SK-N-SH (cell line): Measurements from ENCODE around the gene FRA10AC1. TPM values are rescaled to one million over a fixed set of nuclear protein-coding genes. Genes with fewer than 3 reads are reported as not detected.

Experiments used
- CTCF ChIA-PET: fragments of 300-600, 350-600 bp; formaldehyde crosslinking; extraction: SDS; loops from one replicate; lab custom pipeline; 2021; lab: Yijun Ruan, JAX
- POLR2A ChIA-PET: fragments of 350-600 bp; sonication (Branson Sonifier 250); formaldehyde crosslinking; extraction: SDS; loops from one replicate; lab custom pipeline; 2020; ENCODE audit warnings: antibody characterized with exemption, inconsistent platforms; lab: Yijun Ruan, JAX
- DNase-seq: peaks from one replicate; pipeline ENCODE4 v3.0.0; 2012
- H2AFZ ChIP-seq: fragments of 200-600 bp; sonication (generic); 2 replicates; pipeline ENCODE4 v1.8.1; 2016; ENCODE audit warnings: antibody characterized with exemption, mild to moderate bottlenecking, low read depth
- H3F3A ChIP-seq: fragments of 200-600 bp; sonication (generic); replicated peaks from 2 replicates; pipeline ENCODE3; 2016; ENCODE audit warnings: antibody characterized with exemption, mild to moderate bottlenecking; ENCODE audit not compliant: insufficient read depth
- H3K27ac ChIP-seq, 2 experiments: fragments of 200-500 bp in 1 of 2; fragments of 200-600 bp in 1 of 2; sonication (Bioruptor generic) in 1 of 2; sonication (generic), shearing (Covaris generic) in 1 of 2; 2 replicates each; pipeline versions ENCODE4 v1.5.1 to v1.6.1; 2014 to 2016; ENCODE audit warnings: low read depth in 2 of 2, inconsistent platforms in 1 of 2, low read length in 1 of 2, mild to moderate bottlenecking in 1 of 2, mixed read lengths in 1 of 2
- H3K27me3 ChIP-seq: fragments of 200-600 bp; sonication (generic), shearing (Covaris generic); 2 replicates; pipeline ENCODE4 v1.6.1; 2016; ENCODE audit warnings: mixed run types; ENCODE audit not compliant: insufficient read depth
- H3K36me3 ChIP-seq, 2 experiments: fragments of 200-500 bp in 1 of 2; fragments of 200-600 bp in 1 of 2; sonication (Bioruptor generic) in 1 of 2; sonication (generic) in 1 of 2; replicated peaks in 1 of 2; 2 replicates each; pipeline versions ENCODE3 to v1.5.1; 2014 to 2016; ENCODE audit warnings: low read length in 1 of 2, mild to moderate bottlenecking in 1 of 2; ENCODE audit not compliant: insufficient read depth in 2 of 2, control insufficient read depth in 1 of 2
- H3K4me1 ChIP-seq, 2 experiments: fragments of 200-500 bp in 1 of 2; fragments of 200-600 bp in 1 of 2; sonication (Bioruptor generic) in 1 of 2; sonication (generic), shearing (Covaris generic) in 1 of 2; 2 replicates each; pipeline versions ENCODE4 v1.5.1 to v1.6.1; 2014 to 2016; ENCODE audit warnings: low read depth in 1 of 2, low read length in 1 of 2, mixed run types in 1 of 2; ENCODE audit not compliant: insufficient read depth in 2 of 2, control insufficient read depth in 1 of 2
- H3K4me2 ChIP-seq: fragments of 200-600 bp; sonication (generic), shearing (Covaris generic); 2 replicates; pipeline ENCODE4 v1.6.1; 2017; ENCODE audit warnings: mixed run types
- H3K4me3 ChIP-seq, 2 experiments: fragments of 200-500 bp in 1 of 2; fragments of 200-600 bp in 1 of 2; sonication (Bioruptor generic) in 1 of 2; sonication (generic), shearing (Covaris generic) in 1 of 2; 2 replicates each; pipeline versions ENCODE4 v1.5.1 to v1.8.1; 2014 to 2016; ENCODE audit warnings: low read depth in 2 of 2, inconsistent platforms in 1 of 2, low read length in 1 of 2, mild to moderate bottlenecking in 1 of 2, mixed read lengths in 1 of 2, moderate library complexity in 1 of 2
- H3K79me2 ChIP-seq: fragments of 200-600 bp; sonication (generic); 2 replicates; pipeline ENCODE4 v1.8.1; 2017; ENCODE audit warnings: mild to moderate bottlenecking; ENCODE audit not compliant: insufficient read depth
- H3K9ac ChIP-seq: fragments of 200-600 bp; sonication (generic); 2 replicates; pipeline ENCODE4 v1.6.1; 2017; ENCODE audit warnings: mixed run types
- H3K9me2 ChIP-seq: fragments of 200-600 bp; sonication (generic); 2 replicates; pipeline ENCODE4 v1.6.1; 2017; ENCODE audit warnings: mixed run types
- H3K9me3 ChIP-seq: fragments of 200-600 bp; sonication (generic); 2 replicates; pipeline ENCODE4 v1.6.1; 2017; ENCODE audit warnings: mixed run types, mild to moderate bottlenecking, moderate library complexity
- H4K20me1 ChIP-seq: fragments of 200-600 bp; sonication (generic); 2 replicates; pipeline ENCODE4 v1.6.1; 2017; ENCODE audit warnings: mild to moderate bottlenecking, mixed run types; ENCODE audit not compliant: insufficient read depth
- FOSL2 ChIP-seq: IDR thresholded peaks from 2 replicates; pipeline ENCODE4 v1.4.0; 2012; ENCODE audit warnings: low read depth, mild to moderate bottlenecking, moderate library complexity, borderline replicate concordance
- NFIC ChIP-seq: IDR thresholded peaks from 2 replicates; pipeline ENCODE4 v1.4.0; 2012; ENCODE audit warnings: borderline replicate concordance
- NRF1 ChIP-seq: IDR thresholded peaks from 2 replicates; pipeline ENCODE4 v1.6.1; 2012; ENCODE audit warnings: low read depth, mild to moderate bottlenecking, low read length
- RAD21 ChIP-seq: IDR thresholded peaks from 2 replicates; pipeline ENCODE4 v1.6.1; 2012; ENCODE audit warnings: mild to moderate bottlenecking, low read length
- RXRA ChIP-seq: IDR thresholded peaks from 2 replicates; pipeline ENCODE4 v1.4.0; 2012; ENCODE audit warnings: low read depth, mild to moderate bottlenecking, borderline replicate concordance
- SIN3A ChIP-seq: IDR thresholded peaks from 2 replicates; pipeline ENCODE4 v1.6.1; 2012; ENCODE audit warnings: low read depth, mild to moderate bottlenecking, low read length, moderate library complexity, borderline replicate concordance
- TAF1 ChIP-seq: IDR thresholded peaks from 2 replicates; pipeline ENCODE4 v1.6.1; 2012; ENCODE audit warnings: low read depth, mild to moderate bottlenecking, low read length, moderate library complexity, borderline replicate concordance
- TCF12 ChIP-seq: IDR thresholded peaks from 2 replicates; pipeline ENCODE4 v1.4.0; 2012
- WGBS: methylation state at CpG from one replicate; pipeline ENCODE4 v1.1.6; 2017; ENCODE audit warnings: low lambda C conversion rate; 5-methylcytosine and 5-hydroxymethylcytosine counted together
- polyA plus RNA-seq, 3 experiments: library from polyadenylated mRNA; depleted of rRNA; stranded (reverse); fragments of >200 nt; gene quantifications; 2 replicates each; pipeline ENCODE4 v1.2.3, GENCODE V29; 2012
- TF ChIP-seq, protein P1 (sequence below): fragments of 150-350 bp; IDR thresholded peaks from 2 replicates; pipeline ENCODE4 v1.6.1; 2017; ENCODE audit warnings: antibody characterized with exemption, low read length, low read depth, borderline replicate concordance
- TF ChIP-seq, protein P2 (sequence below): fragments of 150-350 bp; IDR thresholded peaks from 2 replicates; pipeline ENCODE4 v1.6.1; 2016; ENCODE audit warnings: mild to moderate bottlenecking, low read depth, low read length
- TF ChIP-seq, protein P3 (sequence below): IDR thresholded peaks from 2 replicates; pipeline ENCODE4 v1.6.1; 2012; ENCODE audit warnings: mild to moderate bottlenecking, low read depth, low read length, moderate library complexity
- TF ChIP-seq, protein P4 (sequence below): IDR thresholded peaks from 2 replicates; pipeline ENCODE4; 2012

The FRA10AC1 gene
- polyA plus RNA-seq, 1 of the 3 experiments (the other 2 are of a cell fraction), result 3.9 TPM

DNA sequence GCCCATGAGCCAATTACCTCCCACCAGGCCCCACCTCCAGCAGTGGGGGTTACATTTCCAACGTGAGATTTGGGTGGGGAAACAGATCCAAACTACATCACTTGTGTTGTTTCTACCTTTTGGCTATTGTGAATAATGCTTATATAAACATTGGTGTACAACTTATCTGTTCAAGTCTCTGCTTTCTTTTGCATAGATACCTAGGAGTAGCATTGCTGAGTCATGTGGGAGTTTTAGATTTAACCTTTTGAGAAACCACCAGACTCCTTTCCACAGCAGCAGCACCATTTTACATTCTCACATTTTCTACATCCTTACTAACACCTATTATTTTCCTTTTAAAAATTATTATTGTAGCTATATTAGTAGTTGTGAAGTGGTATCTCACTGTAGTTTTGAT is 14.4 kb upstream of the FRA10AC1 start:
- Histone ChIP-seq H3K4me1 (no peaks in the 10 kb centered on the region), H3K79me2 (no peaks in the 10 kb centered on the region), H3K4me3 (no peak overlapping the region), H2AFZ (no peak overlapping the region), H3K9me3 (no peaks in the 10 kb centered on the region), H3K27ac (no peak overlapping the region), H3F3A (no peaks in the 10 kb centered on the region), H3K36me3 (no peaks in the 10 kb centered on the region), H4K20me1 (no peaks in the 10 kb centered on the region), H3K9ac (no peak overlapping the region), H3K4me2 (no peak overlapping the region), H3K27me3 (no peaks in the 10 kb centered on the region), H3K9me2 (no peaks in the 10 kb centered on the region)
- 22% methylated on average over 1 of the region's 1 CpG for WGBS
- ChIA-PET CTCF (no interaction called here), POLR2A (no interaction called here)
- TF ChIP-seq, protein P1, sequence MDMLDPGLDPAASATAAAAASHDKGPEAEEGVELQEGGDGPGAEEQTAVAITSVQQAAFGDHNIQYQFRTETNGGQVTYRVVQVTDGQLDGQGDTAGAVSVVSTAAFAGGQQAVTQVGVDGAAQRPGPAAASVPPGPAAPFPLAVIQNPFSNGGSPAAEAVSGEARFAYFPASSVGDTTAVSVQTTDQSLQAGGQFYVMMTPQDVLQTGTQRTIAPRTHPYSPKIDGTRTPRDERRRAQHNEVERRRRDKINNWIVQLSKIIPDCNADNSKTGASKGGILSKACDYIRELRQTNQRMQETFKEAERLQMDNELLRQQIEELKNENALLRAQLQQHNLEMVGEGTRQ, result no peak
- no peak for TF ChIP-seq NRF1
- TF ChIP-seq, protein P2, sequence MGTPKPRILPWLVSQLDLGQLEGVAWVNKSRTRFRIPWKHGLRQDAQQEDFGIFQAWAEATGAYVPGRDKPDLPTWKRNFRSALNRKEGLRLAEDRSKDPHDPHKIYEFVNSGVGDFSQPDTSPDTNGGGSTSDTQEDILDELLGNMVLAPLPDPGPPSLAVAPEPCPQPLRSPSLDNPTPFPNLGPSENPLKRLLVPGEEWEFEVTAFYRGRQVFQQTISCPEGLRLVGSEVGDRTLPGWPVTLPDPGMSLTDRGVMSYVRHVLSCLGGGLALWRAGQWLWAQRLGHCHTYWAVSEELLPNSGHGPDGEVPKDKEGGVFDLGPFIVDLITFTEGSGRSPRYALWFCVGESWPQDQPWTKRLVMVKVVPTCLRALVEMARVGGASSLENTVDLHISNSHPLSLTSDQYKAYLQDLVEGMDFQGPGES, result no peak
- TF ChIP-seq FOSL2, result no peak
- no peak for TF ChIP-seq NFIC
- TF ChIP-seq RAD21, result no peak
- TF ChIP-seq, protein P3, sequence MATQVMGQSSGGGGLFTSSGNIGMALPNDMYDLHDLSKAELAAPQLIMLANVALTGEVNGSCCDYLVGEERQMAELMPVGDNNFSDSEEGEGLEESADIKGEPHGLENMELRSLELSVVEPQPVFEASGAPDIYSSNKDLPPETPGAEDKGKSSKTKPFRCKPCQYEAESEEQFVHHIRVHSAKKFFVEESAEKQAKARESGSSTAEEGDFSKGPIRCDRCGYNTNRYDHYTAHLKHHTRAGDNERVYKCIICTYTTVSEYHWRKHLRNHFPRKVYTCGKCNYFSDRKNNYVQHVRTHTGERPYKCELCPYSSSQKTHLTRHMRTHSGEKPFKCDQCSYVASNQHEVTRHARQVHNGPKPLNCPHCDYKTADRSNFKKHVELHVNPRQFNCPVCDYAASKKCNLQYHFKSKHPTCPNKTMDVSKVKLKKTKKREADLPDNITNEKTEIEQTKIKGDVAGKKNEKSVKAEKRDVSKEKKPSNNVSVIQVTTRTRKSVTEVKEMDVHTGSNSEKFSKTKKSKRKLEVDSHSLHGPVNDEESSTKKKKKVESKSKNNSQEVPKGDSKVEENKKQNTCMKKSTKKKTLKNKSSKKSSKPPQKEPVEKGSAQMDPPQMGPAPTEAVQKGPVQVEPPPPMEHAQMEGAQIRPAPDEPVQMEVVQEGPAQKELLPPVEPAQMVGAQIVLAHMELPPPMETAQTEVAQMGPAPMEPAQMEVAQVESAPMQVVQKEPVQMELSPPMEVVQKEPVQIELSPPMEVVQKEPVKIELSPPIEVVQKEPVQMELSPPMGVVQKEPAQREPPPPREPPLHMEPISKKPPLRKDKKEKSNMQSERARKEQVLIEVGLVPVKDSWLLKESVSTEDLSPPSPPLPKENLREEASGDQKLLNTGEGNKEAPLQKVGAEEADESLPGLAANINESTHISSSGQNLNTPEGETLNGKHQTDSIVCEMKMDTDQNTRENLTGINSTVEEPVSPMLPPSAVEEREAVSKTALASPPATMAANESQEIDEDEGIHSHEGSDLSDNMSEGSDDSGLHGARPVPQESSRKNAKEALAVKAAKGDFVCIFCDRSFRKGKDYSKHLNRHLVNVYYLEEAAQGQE, result no peak
- TF ChIP-seq RXRA, result no peak
- TF ChIP-seq TCF12, result no peak
- no peak for DNase-seq

DNA sequence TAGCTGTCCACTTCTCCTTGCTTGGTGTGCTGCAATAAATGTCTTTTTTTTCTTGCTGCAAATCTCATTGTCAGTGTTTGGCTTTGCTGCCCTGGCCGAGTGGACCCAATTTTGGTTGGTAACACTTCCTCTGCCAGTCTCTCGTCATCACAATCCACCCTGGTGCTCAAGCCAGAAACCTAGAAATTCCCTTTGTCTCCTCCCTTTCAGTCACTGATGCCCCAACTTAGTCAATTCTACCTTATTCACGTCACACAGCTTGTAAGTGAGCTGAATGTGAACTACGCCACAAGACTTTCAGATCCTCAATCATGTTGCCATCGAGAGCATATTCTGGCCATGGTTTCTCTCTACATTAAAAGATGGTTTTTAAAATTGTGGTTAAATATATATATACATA is 13.0 kb upstream of the FRA10AC1 start:
- POLR2A ChIA-PET, result no interaction called here

More for the DNA sequence above, 13.0 kb upstream of the FRA10AC1 start:
- Histone ChIP-seq H3F3A (no peaks in the 10 kb centered on the region), H3K4me3 (no peak overlapping the region), H3K36me3 (no peaks in the 10 kb centered on the region), H3K4me2 (no peak overlapping the region), H3K9ac (no peak overlapping the region), H3K27me3 (no peaks in the 10 kb centered on the region), H3K4me1 (peaks cover 0 to 6% of the 10 kb centered on the region in 2 experiments; a peak in 1 of 4 replicates), H4K20me1 (no peaks in the 10 kb centered on the region), H3K27ac (no peak overlapping the region), H2AFZ (no peak overlapping the region), H3K9me2 (no peaks in the 10 kb centered on the region), H3K9me3 (no peaks in the 10 kb centered on the region), H3K79me2 (no peaks in the 10 kb centered on the region)
- no peak for DNase-seq
- CTCF ChIA-PET, result interaction anchor here (1.0 kb wide), 1 partner anchor 89 kb away, joined by 3 read pairs; no protein-coding TSS in a partner anchor
- 53% methylated on average over 5 of the region's 5 CpGs for WGBS
- TF ChIP-seq TAF1, result no peak
- TF ChIP-seq, protein P4, sequence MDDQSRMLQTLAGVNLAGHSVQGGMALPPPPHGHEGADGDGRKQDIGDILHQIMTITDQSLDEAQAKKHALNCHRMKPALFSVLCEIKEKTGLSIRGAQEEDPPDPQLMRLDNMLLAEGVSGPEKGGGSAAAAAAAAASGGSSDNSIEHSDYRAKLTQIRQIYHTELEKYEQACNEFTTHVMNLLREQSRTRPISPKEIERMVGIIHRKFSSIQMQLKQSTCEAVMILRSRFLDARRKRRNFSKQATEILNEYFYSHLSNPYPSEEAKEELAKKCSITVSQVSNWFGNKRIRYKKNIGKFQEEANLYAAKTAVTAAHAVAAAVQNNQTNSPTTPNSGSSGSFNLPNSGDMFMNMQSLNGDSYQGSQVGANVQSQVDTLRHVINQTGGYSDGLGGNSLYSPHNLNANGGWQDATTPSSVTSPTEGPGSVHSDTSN, result no peak
- TF ChIP-seq SIN3A, result no peak
